Adrenal gland (tissue), 5 donors: ENCODE results near the gene SH3PXD2B.

Experiments used
- POLR2A ChIP-seq, 2 donors: fragments of 450-650 bp; IDR thresholded peaks; one replicate each; pipeline ENCODE4 v1.6.1; 2017; ENCODE audit warnings: antibody characterized with exemption in 2 of 2, mild to moderate bottlenecking in 2 of 2, moderate library complexity in 1 of 2
- TF ChIP-seq, protein P1 (sequence below), 6 experiments: fragments of 450-650 bp in 4 of 6; fragments of 200-600 bp in 2 of 6; sonication (generic) in 1 of 6; IDR thresholded peaks; 1 replicate in 5 of 6; 2 replicates in 1 of 6; pipeline versions ENCODE4 v1.5.1 to v1.8.0; 2016 to 2021; ENCODE audit warnings: antibody characterized with exemption in 6 of 6, mild to moderate bottlenecking in 2 of 6, moderate library complexity in 1 of 6
- donor health status: DM: no; HTN: no; CAD: no.

DNA sequence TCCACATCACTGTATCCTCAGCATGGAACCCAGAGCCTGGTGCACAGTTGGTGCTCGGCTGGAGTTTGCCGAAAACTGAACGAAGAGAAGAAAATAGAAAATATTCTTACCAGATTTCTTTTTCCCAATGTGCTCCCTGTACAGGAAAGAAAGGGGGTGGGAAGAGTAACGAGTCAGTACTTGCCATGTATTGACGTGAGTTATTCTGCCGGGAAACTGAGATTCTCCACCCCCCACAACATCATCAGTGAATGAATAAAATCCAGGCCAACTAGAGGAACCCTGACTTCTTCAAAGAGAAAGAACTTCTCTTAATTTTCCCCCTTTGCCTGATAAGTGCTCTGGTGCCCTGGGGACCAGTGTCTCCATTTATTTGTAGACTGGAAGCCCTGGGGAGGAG lies 80.6 kb downstream of the SH3PXD2B start:
- TF ChIP-seq, protein P1, sequence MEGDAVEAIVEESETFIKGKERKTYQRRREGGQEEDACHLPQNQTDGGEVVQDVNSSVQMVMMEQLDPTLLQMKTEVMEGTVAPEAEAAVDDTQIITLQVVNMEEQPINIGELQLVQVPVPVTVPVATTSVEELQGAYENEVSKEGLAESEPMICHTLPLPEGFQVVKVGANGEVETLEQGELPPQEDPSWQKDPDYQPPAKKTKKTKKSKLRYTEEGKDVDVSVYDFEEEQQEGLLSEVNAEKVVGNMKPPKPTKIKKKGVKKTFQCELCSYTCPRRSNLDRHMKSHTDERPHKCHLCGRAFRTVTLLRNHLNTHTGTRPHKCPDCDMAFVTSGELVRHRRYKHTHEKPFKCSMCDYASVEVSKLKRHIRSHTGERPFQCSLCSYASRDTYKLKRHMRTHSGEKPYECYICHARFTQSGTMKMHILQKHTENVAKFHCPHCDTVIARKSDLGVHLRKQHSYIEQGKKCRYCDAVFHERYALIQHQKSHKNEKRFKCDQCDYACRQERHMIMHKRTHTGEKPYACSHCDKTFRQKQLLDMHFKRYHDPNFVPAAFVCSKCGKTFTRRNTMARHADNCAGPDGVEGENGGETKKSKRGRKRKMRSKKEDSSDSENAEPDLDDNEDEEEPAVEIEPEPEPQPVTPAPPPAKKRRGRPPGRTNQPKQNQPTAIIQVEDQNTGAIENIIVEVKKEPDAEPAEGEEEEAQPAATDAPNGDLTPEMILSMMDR (IDR thresholded peaks at IDR 0.05), result no peak
- no peak for TF ChIP-seq POLR2A (IDR thresholded peaks at IDR 0.05)
